GM18508 (cell line): ENCODE data around the gene UBE2D3.

Experiments used
- ATAC-seq: cut with Tn5 transposase; IDR thresholded peaks from one replicate; pipeline ENCODE4 v1.9.1; 2021; ENCODE audit warnings: moderate number of reproducible peaks; ENCODE audit not compliant: insufficient read depth, unreplicated experiment

Gene UBE2D3

GRCh38 chr4:102759831-102760644 lies 67.3 kb downstream of the UBE2D3 start:
- peak; percentile 42 for ATAC-seq

DNA sequence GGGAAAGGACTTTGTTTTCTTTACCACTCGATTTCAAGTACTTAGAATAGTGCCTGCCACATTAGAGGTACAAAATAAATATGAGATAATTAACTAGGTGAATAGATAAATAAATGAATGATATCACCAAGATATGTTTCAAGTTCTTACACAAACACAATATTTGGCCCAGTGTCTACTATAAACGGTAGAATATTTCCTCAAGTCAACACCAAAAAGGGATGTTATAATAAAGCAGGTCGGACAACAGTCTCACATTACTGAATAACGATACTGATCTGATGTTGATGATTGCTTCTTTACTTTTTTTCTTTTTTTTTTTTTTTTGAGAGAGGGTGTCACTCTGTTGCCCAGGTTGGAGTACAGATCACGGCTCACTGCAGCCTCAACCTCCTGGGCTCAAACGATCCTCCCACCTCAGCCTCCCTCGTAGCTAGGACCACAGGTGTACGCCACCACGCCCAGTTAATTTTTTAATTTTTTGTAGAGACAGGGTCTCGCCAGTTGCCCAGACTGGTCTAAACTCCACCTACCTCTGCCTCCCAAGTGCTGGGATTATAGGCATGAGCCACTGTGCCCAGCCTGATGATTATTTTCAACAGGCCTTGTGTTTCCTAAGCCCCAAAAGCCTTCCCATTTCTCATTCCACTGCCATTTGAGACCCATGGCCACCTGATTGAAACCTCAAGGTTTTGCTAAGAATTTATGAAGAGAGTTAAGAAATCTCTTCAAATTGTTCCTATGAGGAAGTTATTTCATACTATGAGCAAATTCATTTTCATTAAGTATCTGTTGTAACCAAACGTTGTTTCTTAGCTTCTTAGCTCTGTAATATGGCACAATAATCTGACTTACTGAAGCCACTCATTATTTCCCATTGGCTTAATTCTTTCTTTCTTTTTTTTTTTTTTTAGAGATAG lies 68.8 kb downstream of the UBE2D3 start:
- no peak for ATAC-seq

DNA sequence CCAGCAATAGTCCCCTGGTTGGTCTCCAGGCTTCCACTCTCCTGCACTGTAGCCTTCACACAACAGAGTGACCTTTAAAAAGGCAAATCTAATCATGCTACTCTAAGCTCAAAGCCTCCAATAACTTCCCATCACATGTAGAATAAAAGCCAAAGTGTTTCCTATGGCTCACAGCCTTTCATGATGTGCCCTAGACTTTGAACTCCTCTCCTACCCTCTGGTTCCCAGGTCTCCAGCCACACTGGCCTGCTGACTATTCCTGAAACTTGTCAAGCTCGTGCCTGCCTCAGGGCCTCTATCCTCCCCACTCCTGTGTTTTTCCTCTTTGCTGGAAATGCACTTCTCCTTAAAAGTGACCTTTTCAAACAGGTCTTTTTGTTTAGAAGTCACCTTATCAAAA lies 69.7 kb downstream of the UBE2D3 start:
- no peak for ATAC-seq

DNA sequence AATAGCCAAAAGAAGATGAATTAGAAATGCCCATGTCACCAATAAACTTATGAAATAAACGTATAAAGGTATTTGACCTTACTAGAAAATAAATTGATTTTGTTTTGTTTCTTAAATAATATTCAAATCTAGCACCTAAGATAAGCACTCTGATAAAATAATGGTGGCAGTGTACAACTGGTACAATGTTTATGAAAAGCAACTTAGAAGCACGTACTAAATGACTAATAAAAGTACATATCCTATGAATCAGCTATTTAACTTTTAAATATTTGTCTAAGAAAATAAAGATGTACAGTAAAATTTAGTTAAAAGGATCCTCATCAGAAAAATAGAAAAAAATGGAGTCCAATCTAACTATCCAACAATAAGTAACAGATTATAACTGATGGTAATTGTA lies 73.3 kb downstream of the UBE2D3 start:
- ATAC-seq: no peak

- ATAC-seq: no peak
Observed at GRCh38 chr4:102751941-102752340, 75.4 kb downstream of the UBE2D3 start.
